HG02623 (cell line): ENCODE results near the gene KCNQ2.

Experiments used
- ATAC-seq: cut with Tn5 transposase; IDR thresholded peaks from one replicate; pipeline ENCODE4 v1.9.1; 2021; ENCODE audit warnings: moderate library complexity; ENCODE audit not compliant: unreplicated experiment

KCNQ2 gene

GRCh38 chr20:63374504-63374903 lies 98.0 kb downstream of the KCNQ2 start:
- no peak for ATAC-seq

- ATAC-seq: no peak
Measured at GRCh38 chr20:63373996-63374395, 98.5 kb downstream of the KCNQ2 start.

- ATAC-seq: no peak
Measured at GRCh38 chr20:63372971-63373885, 99.2 kb downstream of the KCNQ2 start.

- no peak for ATAC-seq
Measured at GRCh38 chr20:63371291-63371865, 101.1 kb downstream of the KCNQ2 start.

DNA sequence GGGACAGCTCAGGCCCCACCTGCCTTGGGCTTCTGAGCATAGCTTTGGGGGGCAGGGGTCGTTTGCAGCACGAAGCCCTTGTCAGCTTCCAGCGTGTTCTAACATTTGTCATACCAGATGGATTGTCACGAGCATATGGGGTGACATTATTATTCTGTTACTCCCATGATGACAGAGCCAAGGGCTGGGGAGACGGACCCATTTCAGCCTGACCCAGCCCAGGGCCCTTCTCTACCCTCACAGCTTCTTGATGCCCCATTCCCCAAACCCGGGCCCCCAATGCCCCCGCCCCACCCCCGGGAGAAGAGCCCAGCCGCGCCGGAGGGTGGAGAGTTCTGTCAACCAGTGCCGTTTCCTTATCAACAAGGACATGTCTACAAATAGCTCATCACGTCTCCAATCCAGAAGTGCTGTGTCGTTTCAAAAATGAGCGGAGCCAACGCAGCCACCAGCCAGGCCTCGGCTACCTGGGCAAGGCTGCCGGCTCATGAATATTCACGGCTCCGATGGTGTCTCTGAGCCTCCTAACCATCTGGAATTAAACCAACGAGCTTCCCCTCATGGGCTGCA lies 101.8 kb downstream of the KCNQ2 start:
- ATAC-seq: no peak

GRCh38 chr20:63369724-63370617 lies 102.5 kb downstream of the KCNQ2 start:
- no peak for ATAC-seq

GRCh38 chr20:63369024-63369530 lies 103.4 kb downstream of the KCNQ2 start:
- ATAC-seq: no peak

DNA sequence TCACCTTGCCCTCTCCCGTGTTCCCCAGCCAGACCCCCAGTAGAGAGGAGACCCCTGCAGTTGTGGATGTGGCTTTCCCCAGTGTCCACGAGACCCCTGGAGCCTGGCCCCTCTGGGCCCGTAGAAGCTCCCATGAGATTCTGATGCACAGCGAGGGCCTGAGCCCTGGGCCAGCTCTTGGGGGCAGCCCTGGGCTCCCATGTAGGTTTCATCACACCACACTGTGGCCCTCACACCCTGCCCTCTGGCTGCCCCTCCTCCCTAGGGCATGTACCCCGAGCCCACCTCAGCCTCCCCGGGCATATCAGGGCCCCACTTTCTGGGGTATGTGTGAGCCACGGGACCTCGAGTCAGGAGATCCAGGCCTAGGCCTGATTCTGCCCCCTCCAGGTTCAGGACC lies 104.3 kb downstream of the KCNQ2 start:
- ATAC-seq: no peak

GRCh38 chr20:63367446-63368055 lies 104.9 kb downstream of the KCNQ2 start:
- ATAC-seq: no peak

- no peak for ATAC-seq
Measured at GRCh38 chr20:63366390-63367365, 105.8 kb downstream of the KCNQ2 start.

GRCh38 chr20:63365601-63366389 lies 106.7 kb downstream of the KCNQ2 start:
- ATAC-seq: no peak

DNA sequence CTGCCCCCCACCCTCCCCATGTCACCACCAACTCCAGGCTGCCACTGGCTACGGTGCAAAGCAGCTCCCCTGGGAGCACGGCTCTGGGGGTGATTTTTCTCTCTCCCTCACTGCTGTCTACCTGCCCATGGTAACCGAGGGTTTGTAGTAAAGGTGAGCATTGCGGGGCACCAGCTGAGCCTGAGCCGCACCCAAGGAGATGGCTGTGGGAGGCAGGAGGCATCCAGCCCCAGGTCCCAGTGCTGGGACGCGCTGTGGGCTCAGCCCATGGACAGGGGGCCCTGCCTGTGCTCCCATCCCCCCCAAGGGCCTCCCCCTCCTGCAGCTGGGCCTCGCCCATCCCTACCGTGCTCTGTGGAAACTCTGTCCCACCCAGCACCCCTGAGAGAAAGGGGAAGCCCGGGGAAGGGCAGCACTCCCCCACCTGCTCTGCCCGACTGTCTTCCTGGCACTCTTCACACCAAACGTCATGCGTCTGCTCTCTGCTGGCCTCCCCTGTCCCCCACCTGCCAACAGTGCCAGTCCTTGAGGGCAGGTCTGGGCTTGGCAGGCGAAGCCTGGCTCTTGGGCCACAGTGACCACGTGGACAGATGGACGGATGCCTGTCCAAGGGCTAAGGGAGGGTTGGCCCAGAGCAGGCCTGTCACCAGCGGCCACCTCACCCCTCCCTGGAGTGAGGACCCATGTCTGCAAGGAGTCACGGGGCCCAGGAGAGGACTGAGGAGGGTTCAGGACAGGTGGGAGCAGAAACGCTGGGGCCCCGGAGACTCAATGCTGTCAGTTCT lies 107.5 kb downstream of the KCNQ2 start:
- ATAC-seq: no peak

DNA sequence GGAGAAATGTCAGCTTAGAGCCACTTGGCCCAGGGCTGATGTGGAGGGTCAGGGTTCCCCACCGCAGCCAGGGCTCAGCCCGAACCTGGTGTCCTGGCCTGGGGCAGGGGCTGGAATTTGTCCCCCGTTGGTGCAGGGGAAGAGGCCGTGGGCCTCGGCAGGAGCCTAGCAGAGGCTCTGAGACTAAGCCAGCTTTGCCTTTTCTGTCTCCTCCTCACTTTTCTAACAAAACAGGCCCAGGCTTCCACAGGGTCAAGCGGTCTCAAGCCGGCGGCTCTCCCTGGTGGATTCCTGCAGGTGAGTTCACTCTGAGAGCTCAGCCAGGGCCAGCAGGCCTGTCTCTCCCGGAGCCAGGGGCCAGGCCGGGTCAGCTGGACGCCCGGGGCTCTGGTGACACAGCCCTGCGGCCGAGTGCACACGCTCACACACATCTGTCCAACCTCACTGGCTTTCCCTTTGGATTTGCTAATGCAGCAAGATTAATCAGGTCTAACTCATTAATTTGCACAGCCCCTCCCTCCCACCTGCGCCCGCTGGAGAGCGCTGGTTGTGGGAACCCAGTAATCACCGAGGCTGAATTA lies 108.4 kb downstream of the KCNQ2 start:
- ATAC-seq: no peak

DNA sequence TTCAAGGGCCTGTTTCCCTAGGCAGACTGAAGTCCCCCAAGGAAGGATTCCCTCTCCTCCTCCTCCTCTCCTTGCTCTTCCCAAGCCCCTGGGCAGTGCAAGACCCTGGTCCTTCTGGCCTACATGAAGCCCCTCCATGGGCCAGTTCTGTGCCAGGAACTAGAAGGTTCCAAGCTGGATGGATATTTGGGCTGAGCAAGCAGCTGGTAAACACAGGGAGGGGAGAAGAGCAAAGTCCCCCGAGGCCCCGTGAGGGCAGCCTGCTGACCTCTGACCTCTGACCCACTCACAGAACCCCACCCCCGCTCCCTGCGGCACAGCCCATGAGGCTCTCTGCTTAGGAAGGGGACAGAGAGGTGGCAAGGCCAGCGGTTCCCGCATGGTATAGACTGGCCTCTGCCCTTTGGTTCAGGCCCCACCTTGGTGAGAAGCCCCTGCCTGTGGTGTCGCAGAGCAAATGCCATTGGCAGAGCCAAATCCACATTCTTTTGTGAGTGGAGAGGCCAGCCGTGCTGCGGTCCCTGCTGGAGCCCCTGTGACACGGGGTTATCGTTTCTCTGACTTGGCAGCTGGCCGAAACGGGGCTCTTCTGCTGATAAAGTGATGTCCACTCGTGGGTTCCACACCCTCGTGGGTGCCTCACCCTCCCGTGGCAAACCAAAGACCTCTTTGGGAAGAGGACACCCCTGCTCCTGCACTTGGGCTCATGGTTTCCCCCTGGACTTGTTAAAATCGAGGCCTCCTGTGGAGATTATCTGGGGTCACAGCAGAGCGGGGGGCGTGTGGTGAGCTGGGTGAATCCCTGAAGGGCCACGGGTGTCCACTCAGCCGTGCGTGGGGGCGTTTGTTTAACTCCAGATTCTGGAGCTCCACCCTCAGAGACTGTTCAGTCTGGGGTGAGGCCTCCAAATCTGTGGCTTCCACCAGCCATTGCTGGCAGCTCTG lies 109.2 kb downstream of the KCNQ2 start:
- ATAC-seq: no peak

DNA sequence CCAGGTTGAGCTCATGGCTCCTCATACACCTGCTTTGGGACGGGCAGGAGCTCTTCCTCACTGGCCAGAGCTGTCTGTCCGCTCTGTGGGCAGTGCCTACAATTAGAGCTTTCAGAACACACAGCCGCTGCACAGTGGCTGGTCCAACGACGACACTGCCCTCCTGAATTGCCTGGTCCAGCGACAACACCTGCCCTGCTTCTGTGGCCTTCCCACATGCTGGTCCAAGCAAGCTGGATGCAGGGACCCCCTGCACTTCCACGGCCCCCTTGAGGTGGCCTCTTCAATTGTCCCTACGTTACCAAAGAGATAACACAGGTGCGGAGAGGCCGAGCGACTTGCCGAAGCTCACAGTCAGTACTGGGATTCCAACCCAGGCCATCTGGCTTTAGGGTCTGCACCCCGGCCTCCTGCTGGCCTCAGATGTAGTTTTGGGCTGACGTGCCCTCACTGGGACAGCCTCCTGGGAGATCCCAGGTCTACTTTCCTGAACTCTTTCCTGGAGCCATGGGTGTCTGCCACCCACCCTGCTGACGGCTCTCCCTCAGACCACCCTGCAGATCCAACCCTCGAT lies 109.9 kb downstream of the KCNQ2 start:
- no peak for ATAC-seq
